Brain microvascular endothelial cell (primary cell): Measurements from ENCODE around the gene HOXA11.

ENCODE experiments used
- DNase-seq: peaks from one replicate; pipeline ENCODE4 v3.0.0-alpha.2; 2020
- H3K27ac ChIP-seq: fragments of 250-450 bp; sonication (Bioruptor Pico); 2 replicates; pipeline ENCODE4 v1.5.1; 2020; ENCODE audit warnings: mild to moderate bottlenecking, moderate library complexity
- H3K27me3 ChIP-seq: fragments of 250-450 bp; sonication (Bioruptor Pico); replicated peaks from 2 replicates; pipeline ENCODE4 v1.5.1; 2020; ENCODE audit warnings: mild to moderate bottlenecking
- H3K36me3 ChIP-seq: fragments of 250-450 bp; sonication (Bioruptor Pico); replicated peaks from 2 replicates; pipeline ENCODE4 v1.5.1; 2020; ENCODE audit warnings: mild to moderate bottlenecking
- H3K4me3 ChIP-seq: 2 replicates; pipeline ENCODE4 v1.5.1; 2011; ENCODE audit warnings: low read depth, mild to moderate bottlenecking, control low read depth, low read length, moderate library complexity
- CTCF ChIP-seq: IDR thresholded peaks from 2 replicates; pipeline ENCODE4 v1.5.1; 2011; ENCODE audit warnings: low read depth, mild to moderate bottlenecking, moderate library complexity, low read length, control low read depth, inconsistent platforms; ENCODE audit errors: missing control alignments
- in situ Hi-C: cut with HindIII; loops from 2 replicates; pipeline ENCODE4 v1.10.0; 2017; ENCODE audit warnings: low sequenced_read_pairs, low pct_ligation_motif_present

The HOXA11 gene

GRCh38 chr7:27148031-27148755, 36.8 kb downstream of the HOXA11 start:
- DNase-seq: no peak
- in situ Hi-C loops: no loop called here
- no peaks in the 10 kb centered on the region for H3K36me3 ChIP-seq
- no peak overlapping the region for H3K4me3 ChIP-seq
- H3K27me3 ChIP-seq: peaks cover 95% of the 10 kb centered on the region
- H3K27ac ChIP-seq: no peak overlapping the region
- no peak for TF ChIP-seq CTCF

DNA sequence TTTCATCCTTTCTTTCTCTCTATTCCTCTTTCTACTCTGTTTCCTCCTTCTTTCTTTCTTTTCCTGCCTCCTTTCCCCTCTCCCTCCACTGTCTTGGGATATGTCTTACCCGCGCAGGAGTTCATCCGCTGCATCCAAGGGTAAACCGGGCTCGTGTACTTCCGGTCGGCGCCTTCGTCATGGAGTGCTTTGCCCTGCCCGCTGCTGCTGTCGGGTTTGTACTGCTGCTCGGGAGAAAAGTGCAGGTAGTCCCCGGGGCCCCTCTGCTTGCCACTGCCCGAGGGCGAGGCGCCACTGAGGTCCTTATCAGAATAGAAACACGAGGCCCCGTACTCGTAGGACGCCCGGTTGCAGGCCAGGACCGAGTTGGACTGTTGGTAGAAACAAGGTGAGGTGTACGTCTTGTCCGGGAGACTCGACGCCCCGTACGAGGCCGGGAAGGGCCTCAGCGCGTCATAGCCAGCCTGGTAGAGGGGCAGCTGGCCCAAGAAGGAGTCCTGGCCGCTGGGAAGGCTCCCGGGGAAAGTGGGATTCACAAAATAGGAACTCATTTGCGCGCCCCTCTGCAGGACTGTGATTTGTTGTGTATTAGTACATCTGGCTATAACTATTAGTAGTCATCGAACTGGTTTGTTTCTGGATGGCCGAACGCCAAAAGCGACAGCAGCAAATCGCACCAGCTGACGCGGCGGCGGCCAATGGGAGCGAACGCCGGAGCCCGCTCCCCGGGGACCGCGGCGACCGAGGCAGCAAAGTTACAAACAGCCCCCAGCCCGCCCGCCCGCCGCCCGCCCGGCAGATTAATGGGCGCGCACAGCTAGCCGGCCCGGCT, 37.6 kb downstream of the HOXA11 start, which contains the start of gene HOXA6:
Gene HOXA6, minus strand, starts transcription at position 576 of the 832 bp plus-strand sequence. Its CDS starts 25 bp downstream, at position 551.
- no peak within 1 kb of the TSS for H3K4me3 ChIP-seq
- in situ Hi-C loops: no loop called here
- TF ChIP-seq CTCF: no peak
- peaks cover 95% of the 10 kb centered on the region for H3K27me3 ChIP-seq
- H3K36me3 ChIP-seq: no peaks in the 10 kb centered on the region
- DNase-seq: no peak
- no peak within 1 kb of the TSS for H3K27ac ChIP-seq

DNA sequence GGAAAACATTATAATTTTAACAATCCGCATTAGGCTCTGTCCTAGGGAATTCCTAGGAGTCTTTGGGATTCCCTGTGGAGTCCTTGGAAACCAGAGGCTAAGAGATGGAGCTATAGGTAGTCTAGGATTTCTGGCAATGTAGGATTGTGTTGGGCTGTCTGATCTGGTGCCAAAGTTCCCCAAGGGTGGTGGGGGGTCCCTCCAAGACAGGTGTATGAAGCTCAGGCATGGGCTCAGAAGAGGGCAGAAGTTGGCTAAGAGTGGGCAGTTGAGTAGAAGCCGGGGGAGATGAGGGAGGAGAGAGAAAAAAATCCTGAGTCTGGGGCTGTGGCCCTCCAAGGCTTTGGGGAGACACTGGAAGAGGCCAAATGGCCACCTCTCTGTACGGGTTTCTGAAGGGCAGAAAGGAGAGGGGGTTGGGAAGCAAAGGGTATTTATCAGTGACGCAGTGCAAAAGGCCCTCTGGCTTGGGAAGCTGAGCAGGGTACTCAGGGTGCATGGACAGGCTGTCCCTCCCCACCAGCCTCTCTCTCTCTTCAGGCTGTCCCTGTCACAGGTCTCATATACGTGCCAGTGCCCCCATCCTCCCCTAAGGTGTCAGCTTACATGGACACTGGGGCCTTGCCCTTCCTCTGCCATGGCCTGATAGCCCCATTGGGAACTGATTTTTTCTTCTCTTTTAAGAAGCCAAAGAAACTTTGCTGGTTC, 38.4 kb downstream of the HOXA11 start:
- Histone ChIP-seq H3K4me3 (no peak overlapping the region), H3K36me3 (no peaks in the 10 kb centered on the region), H3K27ac (no peak overlapping the region), H3K27me3 (peaks cover 95% of the 10 kb centered on the region)
- no peak for TF ChIP-seq CTCF
- in situ Hi-C loops: no loop called here
- no peak for DNase-seq

GRCh38 chr7:27145914-27146412, 39.1 kb downstream of the HOXA11 start:
- H3K4me3 ChIP-seq: no peak overlapping the region
- no peak overlapping the region for H3K27ac ChIP-seq

More at GRCh38 chr7:27145914-27146412, 39.1 kb downstream of the HOXA11 start:
- in situ Hi-C loops: no loop called here
- TF ChIP-seq CTCF: no peak
- Histone ChIP-seq H3K27me3 (peaks cover 95% of the 10 kb centered on the region), H3K36me3 (no peaks in the 10 kb centered on the region)
- no peak for DNase-seq
